Loucy (cell line): ENCODE measurements around the gene CEP76.

Experiments
- H2AFZ ChIP-seq: fragments of 200-600 bp; sonication (generic); 2 replicates; pipeline ENCODE4 v1.6.0; 2016; ENCODE audit warnings: antibody characterized with exemption, mild to moderate bottlenecking, low read length, moderate library complexity
- H3F3A ChIP-seq: fragments of 200-600 bp; 2 replicates; pipeline ENCODE4 v1.6.0; 2016; ENCODE audit warnings: antibody characterized with exemption, low read depth, mild to moderate bottlenecking
- H3K27me3 ChIP-seq: fragments of 200-600 bp; sonication (generic); 2 replicates; pipeline ENCODE4 v1.6.1; 2014; ENCODE audit warnings: low read length, mild to moderate bottlenecking; ENCODE audit not compliant: insufficient read depth, poor library complexity, severe bottlenecking
- H3K36me3 ChIP-seq: fragments of 200-600 bp; sonication (generic); 2 replicates; pipeline ENCODE4 v1.6.1; 2016; ENCODE audit warnings: low read length; ENCODE audit not compliant: insufficient read depth
- H3K4me1 ChIP-seq: fragments of 200-600 bp; sonication (generic); 2 replicates; pipeline ENCODE4 v1.5.1; 2014; ENCODE audit warnings: low read length, mild to moderate bottlenecking; ENCODE audit not compliant: insufficient read depth, poor library complexity, severe bottlenecking
- H3K4me2 ChIP-seq: fragments of 200-600 bp; sonication (generic); 2 replicates; pipeline ENCODE4 v1.6.0; 2014; ENCODE audit warnings: antibody characterized with exemption, low read length, low read depth, mild to moderate bottlenecking; ENCODE audit not compliant: poor library complexity, severe bottlenecking
- H3K4me3 ChIP-seq: fragments of 200-600 bp; sonication (generic); 2 replicates; pipeline ENCODE4 v1.5.1; 2014; ENCODE audit warnings: low read length, mild to moderate bottlenecking, mixed read lengths; ENCODE audit not compliant: poor library complexity, severe bottlenecking
- H3K79me2 ChIP-seq: fragments of 200-600 bp; sonication (generic); 2 replicates; pipeline ENCODE4 v1.6.1; 2014; ENCODE audit warnings: low read length; ENCODE audit not compliant: insufficient read depth
- H3K9ac ChIP-seq: fragments of 200-600 bp; sonication (generic); 2 replicates; pipeline ENCODE4 v1.6.0; 2014; ENCODE audit warnings: mild to moderate bottlenecking, low read depth, low read length, moderate library complexity; ENCODE audit not compliant: poor library complexity, severe bottlenecking
- H3K9me2 ChIP-seq: fragments of 200-600 bp; sonication (generic); replicated peaks from 2 replicates; pipeline ENCODE4 v1.6.1; 2016; ENCODE audit warnings: low read depth, low read length, mixed read lengths
- H3K9me3 ChIP-seq: fragments of 200-600 bp; sonication (generic); 2 replicates; pipeline ENCODE4 v1.6.1; 2014; ENCODE audit warnings: mild to moderate bottlenecking, antibody characterized with exemption, low read length, low read depth; ENCODE audit not compliant: insufficient read depth
- H4K20me1 ChIP-seq: fragments of 200-600 bp; sonication (generic); 2 replicates; pipeline ENCODE4 v1.6.0; 2014; ENCODE audit warnings: antibody characterized with exemption, low read length, mild to moderate bottlenecking; ENCODE audit not compliant: insufficient read depth, poor library complexity, severe bottlenecking
- CTCF ChIP-seq: fragments of 200-600 bp; sonication (generic); conservative IDR thresholded peaks from 2 replicates; pipeline ENCODE4 v1.5.1; 2014; ENCODE audit warnings: mild to moderate bottlenecking, antibody characterized with exemption, low read length
- EZH2phosphoT487 ChIP-seq: fragments of 200-600 bp; IDR thresholded peaks from 2 replicates; pipeline ENCODE4 v1.6.1; 2018; ENCODE audit warnings: antibody characterized with exemption, mild to moderate bottlenecking, moderate library complexity, borderline replicate concordance

The CEP76 gene

GRCh38 chr18:12702221-12703095 lies at the start of gene CEP76, which contains the start of gene PSMG2:
Gene CEP76 (minus strand): TSS chr18:12702723. CDS start chr18:12702548, 175 bp downstream.
Gene PSMG2 (plus strand): TSS chr18:12703042. CDS start chr18:12703108, 66 bp downstream.
- H3K9me2 ChIP-seq = no peaks in the 10 kb centered on the region
- peaks cover 56% of the 10 kb centered on the region for H3K4me1 ChIP-seq
- peaks cover 23% of the 10 kb centered on the region for H3K36me3 ChIP-seq
- peak within 1 kb of the TSS; percentile 98 for H3K4me3 ChIP-seq
- H3K9ac ChIP-seq = peak within 1 kb of the TSS; percentile 93
- H4K20me1 ChIP-seq = peaks cover 54% of the 10 kb centered on the region
- no peaks in the 10 kb centered on the region for H3F3A ChIP-seq
- H3K9me3 ChIP-seq = no peaks in the 10 kb centered on the region
- H3K4me2 ChIP-seq = peak within 1 kb of the TSS; percentile 100
- H3K79me2 ChIP-seq = peaks cover 94% of the 10 kb centered on the region
- H2AFZ ChIP-seq = peak within 1 kb of the TSS; percentile 97
- H3K27me3 ChIP-seq = peaks cover 6% of the 10 kb centered on the region
- TF ChIP-seq CTCF (no peak), EZH2phosphoT487 (no peak)

GRCh38 chr18:12751891-12752290 lies 49.4 kb upstream of the CEP76 start:
- no peak overlapping the region for H3K4me2 ChIP-seq
- H3K9me2 ChIP-seq = no peaks in the 10 kb centered on the region
- no peak overlapping the region for H2AFZ ChIP-seq
- H3K9me3 ChIP-seq = no peaks in the 10 kb centered on the region
- H3K4me3 ChIP-seq = no peak overlapping the region
- no peaks in the 10 kb centered on the region for H4K20me1 ChIP-seq
- no peaks in the 10 kb centered on the region for H3K36me3 ChIP-seq
- TF ChIP-seq CTCF (no peak), EZH2phosphoT487 (no peak)
- H3K79me2 ChIP-seq = no peaks in the 10 kb centered on the region
- no peaks in the 10 kb centered on the region for H3K27me3 ChIP-seq
- H3F3A ChIP-seq = no peaks in the 10 kb centered on the region
- no peak overlapping the region for H3K9ac ChIP-seq
- peaks cover 21% of the 10 kb centered on the region for H3K4me1 ChIP-seq

GRCh38 chr18:12751503-12751884 lies 49.0 kb upstream of the CEP76 start:
- H3K9ac ChIP-seq = no peak overlapping the region
- H3K4me3 ChIP-seq = no peak overlapping the region

More at GRCh38 chr18:12751503-12751884, 49.0 kb upstream of the CEP76 start:
- peaks cover 21% of the 10 kb centered on the region for H3K4me1 ChIP-seq
- H3K9me2 ChIP-seq = no peaks in the 10 kb centered on the region
- no peak for TF ChIP-seq EZH2phosphoT487
- H3K79me2 ChIP-seq = no peaks in the 10 kb centered on the region
- H3K9me3 ChIP-seq = no peaks in the 10 kb centered on the region
- no peaks in the 10 kb centered on the region for H3K27me3 ChIP-seq
- no peak overlapping the region for H2AFZ ChIP-seq
- no peak overlapping the region for H3K4me2 ChIP-seq
- no peaks in the 10 kb centered on the region for H3F3A ChIP-seq
- no peaks in the 10 kb centered on the region for H3K36me3 ChIP-seq
- no peaks in the 10 kb centered on the region for H4K20me1 ChIP-seq
